T-helper 1 cell (primary cell): ENCODE results near the gene BMPER.
"Not testable (repeated sequence)": the region's sequence is repeated elsewhere in the genome, so short reads cannot be mapped to it uniquely, and the experiment has no call there.

Source experiments
- DNase-seq, 5 donors: peaks; one replicate each; pipeline ENCODE4 v3.0.0-alpha.2; 2012 to 2020

The BMPER gene

GRCh38 chr7:34145603-34146002, 240.3 kb downstream of the BMPER start:
- DNase-seq: no peak

GRCh38 chr7:34153656-34154270, 248.4 kb downstream of the BMPER start:
- DNase-seq: no peak

GRCh38 chr7:34155220-34155908, 250.0 kb downstream of the BMPER start:
- DNase-seq: no peak

GRCh38 chr7:34156336-34156735, 251.0 kb downstream of the BMPER start:
- no peak for DNase-seq

- DNase-seq: no peak
These were observed 251.8 kb downstream of the BMPER start for GRCh38 chr7:34157137-34157536.

- no peak for DNase-seq
These were observed 253.2 kb downstream of the BMPER start for GRCh38 chr7:34158368-34159153.

- no peak for DNase-seq
These were observed 255.0 kb downstream of the BMPER start for GRCh38 chr7:34160261-34160752.

- DNase-seq: no peak
These were observed 256.8 kb downstream of the BMPER start for GRCh38 chr7:34162027-34162565.

- DNase-seq: no peak
These were observed 257.3 kb downstream of the BMPER start for GRCh38 chr7:34162677-34163076.

- DNase-seq: no peak
These were observed 258.6 kb downstream of the BMPER start for GRCh38 chr7:34163956-34164355.

- no peak for DNase-seq
These were observed 260.1 kb downstream of the BMPER start for GRCh38 chr7:34165466-34165865.

- DNase-seq: no peak
These were observed 260.7 kb downstream of the BMPER start for GRCh38 chr7:34165927-34166550.

- DNase-seq: no peak
These were observed 262.7 kb downstream of the BMPER start for GRCh38 chr7:34168013-34168412.

- not testable (repeated sequence) for DNase-seq
These were observed 269.6 kb downstream of the BMPER start for GRCh38 chr7:34174688-34175616.

GRCh38 chr7:34175837-34176236, 270.5 kb downstream of the BMPER start:
- no peak for DNase-seq

GRCh38 chr7:34177476-34177875, 272.1 kb downstream of the BMPER start:
- no peak for DNase-seq

GRCh38 chr7:34181271-34181958, 276.1 kb downstream of the BMPER start:
- DNase-seq: no peak

- DNase-seq: no peak
These were observed 279.1 kb downstream of the BMPER start for GRCh38 chr7:34184466-34184865.

- DNase-seq: no peak
These were observed 282.5 kb downstream of the BMPER start for GRCh38 chr7:34187798-34188307.

GRCh38 chr7:34189031-34189430, 283.7 kb downstream of the BMPER start:
- DNase-seq: no peak

GRCh38 chr7:34190299-34190698, 285.0 kb downstream of the BMPER start:
- DNase-seq: no peak
